ENCODE measurements around the gene CAPZB. TPM values are rescaled to one million over a fixed set of nuclear protein-coding genes. Genes with fewer than 3 reads are reported as not detected.

Gene CAPZB
- total and polyA plus RNA-seq, 2 donors (not counting 3 experiments of a cell fraction or from before 2014, with no cell fraction given) = 196 to 347 TPM

DNA sequence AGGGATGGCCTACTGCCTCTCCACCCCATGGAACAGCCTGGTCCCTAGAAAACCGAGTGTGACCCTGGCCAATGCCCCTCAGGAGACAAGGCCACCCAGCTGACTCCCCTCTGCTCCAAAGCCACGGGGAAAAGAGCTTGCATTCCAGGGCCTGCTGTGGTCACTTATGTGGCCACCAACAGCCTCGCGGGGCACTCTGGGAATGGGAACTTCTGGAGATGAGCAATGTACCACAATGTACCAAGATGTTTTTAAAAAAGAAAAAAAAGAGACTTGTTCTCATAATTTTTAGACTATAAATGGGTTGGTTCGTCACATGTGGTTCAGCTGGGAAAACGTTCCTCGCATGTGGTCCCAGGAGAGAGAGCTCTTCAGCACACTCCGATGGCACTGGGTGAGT is 110.4 kb downstream of the CAPZB start:
- ChIA-PET CTCF (interaction anchor here (0.8 to 2.1 kb wide), 8 partner anchors 10 to 329 kb away, joined by 3 to 8 read pairs (median 4); no protein-coding TSS in a partner anchor), POLR2A (no interaction called here)
- Histone ChIP-seq H3K4me1 (ENCODE audit: control insufficient read depth, extremely low read depth, insufficient read depth, low read length) (no peaks in the 10 kb centered on the region), H3K9me3 (replicated peaks; ENCODE audit: control insufficient read depth, insufficient read depth, low read length) (no peaks in the 10 kb centered on the region), H3K9me1 (replicated peaks; ENCODE audit: control insufficient read depth, extremely low read depth, insufficient read depth, low read length) (no peaks in the 10 kb centered on the region), H3K36me3 (ENCODE audit: control insufficient read depth in 2 of 2, extremely low read depth in 1 of 2, insufficient read depth in 2 of 2, low read length in 2 of 2) (peaks cover 4 to 38% of the 10 kb centered on the region in 2 experiments), H3K9ac (replicated peaks; ENCODE audit: extremely low read depth, insufficient read depth, low read length) (no peak overlapping the region), H2AFZ (ENCODE audit: low read depth, low read length) (no peak overlapping the region), H4K20me1 (replicated peaks; ENCODE audit: control insufficient read depth, extremely low read depth, insufficient read depth, low read length) (peaks cover 2% of the 10 kb centered on the region), H3K27ac (ENCODE audit: insufficient read depth, low read depth, low read length) (no peak overlapping the region), H3K27me3 (ENCODE audit: control insufficient read depth in 2 of 2, insufficient read depth in 2 of 2, low read length in 2 of 2) (no peaks in the 10 kb centered on the region), H3K4me2 (ENCODE audit: insufficient read depth, low read length) (no peak overlapping the region), H3K4me3 (replicated peaks in 1 of 3; ENCODE audit: insufficient read depth in 1 of 3, low read depth in 1 of 3, low read length in 3 of 3) (no peak overlapping the region), H3K79me2 (ENCODE audit: control insufficient read depth, insufficient read depth, low read length) (no peaks in the 10 kb centered on the region)
- BruUV-seq (replicated peaks) = no TSS peak
- FAIRE-seq = no peak
- TF ChIP-seq, protein P1, sequence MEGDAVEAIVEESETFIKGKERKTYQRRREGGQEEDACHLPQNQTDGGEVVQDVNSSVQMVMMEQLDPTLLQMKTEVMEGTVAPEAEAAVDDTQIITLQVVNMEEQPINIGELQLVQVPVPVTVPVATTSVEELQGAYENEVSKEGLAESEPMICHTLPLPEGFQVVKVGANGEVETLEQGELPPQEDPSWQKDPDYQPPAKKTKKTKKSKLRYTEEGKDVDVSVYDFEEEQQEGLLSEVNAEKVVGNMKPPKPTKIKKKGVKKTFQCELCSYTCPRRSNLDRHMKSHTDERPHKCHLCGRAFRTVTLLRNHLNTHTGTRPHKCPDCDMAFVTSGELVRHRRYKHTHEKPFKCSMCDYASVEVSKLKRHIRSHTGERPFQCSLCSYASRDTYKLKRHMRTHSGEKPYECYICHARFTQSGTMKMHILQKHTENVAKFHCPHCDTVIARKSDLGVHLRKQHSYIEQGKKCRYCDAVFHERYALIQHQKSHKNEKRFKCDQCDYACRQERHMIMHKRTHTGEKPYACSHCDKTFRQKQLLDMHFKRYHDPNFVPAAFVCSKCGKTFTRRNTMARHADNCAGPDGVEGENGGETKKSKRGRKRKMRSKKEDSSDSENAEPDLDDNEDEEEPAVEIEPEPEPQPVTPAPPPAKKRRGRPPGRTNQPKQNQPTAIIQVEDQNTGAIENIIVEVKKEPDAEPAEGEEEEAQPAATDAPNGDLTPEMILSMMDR (IDR thresholded peaks at IDR 0.05; ENCODE audit: extremely low read depth in 1 of 2, insufficient read depth in 1 of 2, low read depth in 1 of 2, low read length in 2 of 2) = no peak
- TF ChIP-seq FOS (IDR thresholded peaks at IDR 0.05; ENCODE audit: borderline replicate concordance, insufficient read depth, low read length) (no peak), POLR2A (IDR thresholded peaks at IDR 0.05; ENCODE audit: low read depth, low read length) (no peak), EZH2 (IDR thresholded peaks at IDR 0.05; ENCODE audit: borderline replicate concordance, low read depth, low read length, severe bottlenecking) (no peak), JUN (IDR thresholded peaks at IDR 0.05; ENCODE audit: borderline replicate concordance, insufficient read depth, insufficient read length, low read depth) (no peak), POLR2AphosphoS5 (IDR thresholded peaks at IDR 0.05; ENCODE audit: insufficient read depth, low read depth, low read length) (no peak), MYC (IDR thresholded peaks at IDR 0.05; ENCODE audit: low read depth, low read length) (no peak), GATA2 (IDR thresholded peaks at IDR 0.05; ENCODE audit: insufficient read depth, insufficient read length, low read depth, low read length) (no peak)
- TF ChIP-seq, protein P2, sequence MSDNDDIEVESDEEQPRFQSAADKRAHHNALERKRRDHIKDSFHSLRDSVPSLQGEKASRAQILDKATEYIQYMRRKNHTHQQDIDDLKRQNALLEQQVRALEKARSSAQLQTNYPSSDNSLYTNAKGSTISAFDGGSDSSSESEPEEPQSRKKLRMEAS (IDR thresholded peaks at IDR 0.05; ENCODE audit: insufficient read depth, insufficient read length) = no peak
- DNase-seq (ENCODE audit: low read depth, low spot score) = no peak
- intact Hi-C loops (cut with micrococcal nuclease) = no loop called here
- dilution Hi-C loops (cut with MboI; ENCODE audit: extremely low pct_ligation_motif_present, low sequenced_read_pairs) = no loop called here
